GM21526 (cell line): ENCODE measurements around the gene CCDC85A.
A peak's percentile ranks its signal among the peaks of the same experiment; 100 is the strongest.
"Not testable (repeated sequence)": the region's sequence is repeated elsewhere in the genome, so short reads cannot be mapped to it uniquely, and the experiment has no call there.

Experiments
- ATAC-seq: cut with Tn5 transposase; IDR thresholded peaks from one replicate; pipeline ENCODE4 v1.9.1; 2021; ENCODE audit warnings: moderate library complexity; ENCODE audit not compliant: unreplicated experiment, low FRiP score

CCDC85A gene

GRCh38 chr2:56183643-56184499 is at the start of gene CCDC85A:
TSS of gene CCDC85A (plus strand) at chr2:56183990. CDS start at chr2:56184625, 635 bp downstream.
- ATAC-seq, result peak; percentile 94

GRCh38 chr2:56134861-56135260 is 48.9 kb upstream of the CCDC85A start:
- no peak for ATAC-seq

GRCh38 chr2:56142497-56143061 is 41.2 kb upstream of the CCDC85A start:
- not testable (repeated sequence) for ATAC-seq

DNA sequence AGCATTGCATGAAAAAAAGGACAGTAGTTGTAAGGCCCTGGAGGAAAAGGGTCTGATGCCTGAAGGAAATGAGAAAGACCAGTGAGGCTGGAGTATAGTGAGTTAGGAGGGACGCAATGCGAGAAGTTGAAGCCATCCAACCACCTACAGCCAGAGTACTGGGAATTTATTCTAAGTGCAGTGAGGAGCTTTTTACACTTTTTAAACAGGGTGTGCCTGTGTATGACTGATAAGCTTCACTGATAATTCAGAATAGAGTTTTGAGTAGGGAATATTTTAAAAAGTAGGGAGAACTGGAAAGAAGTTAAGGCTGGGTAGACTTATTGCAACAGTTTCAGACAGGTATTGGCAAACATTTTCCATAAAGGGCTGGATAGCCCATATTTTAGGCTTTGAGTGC is 35.9 kb upstream of the CCDC85A start:
- ATAC-seq, result no peak

GRCh38 chr2:56148825-56149224 is 35.0 kb upstream of the CCDC85A start:
- no peak for ATAC-seq

DNA sequence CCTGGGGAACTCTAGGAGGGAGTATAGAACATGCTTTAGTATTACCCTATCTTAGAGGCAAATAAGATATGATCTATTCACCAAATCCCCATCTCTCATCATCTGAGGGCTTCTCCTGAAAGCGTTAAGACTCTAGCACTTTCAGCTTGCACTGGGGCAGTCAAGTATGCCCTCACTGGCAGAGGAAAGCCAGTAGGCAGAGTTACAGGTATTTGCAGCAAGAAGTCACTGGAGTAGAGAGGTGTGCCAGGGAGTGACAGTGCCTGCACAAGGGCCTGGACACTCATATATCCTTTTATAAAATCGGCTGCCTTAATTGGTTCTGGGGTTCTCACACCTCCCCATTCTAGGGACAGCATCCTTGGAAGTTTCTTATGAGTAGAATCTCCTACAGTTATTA is 31.9 kb upstream of the CCDC85A start:
- no peak for ATAC-seq

- ATAC-seq, result no peak
These were observed 28.6 kb upstream of the CCDC85A start for GRCh38 chr2:56155188-56155587.

- not testable (repeated sequence) for ATAC-seq
These were observed 23.9 kb upstream of the CCDC85A start for GRCh38 chr2:56159875-56160274.

DNA sequence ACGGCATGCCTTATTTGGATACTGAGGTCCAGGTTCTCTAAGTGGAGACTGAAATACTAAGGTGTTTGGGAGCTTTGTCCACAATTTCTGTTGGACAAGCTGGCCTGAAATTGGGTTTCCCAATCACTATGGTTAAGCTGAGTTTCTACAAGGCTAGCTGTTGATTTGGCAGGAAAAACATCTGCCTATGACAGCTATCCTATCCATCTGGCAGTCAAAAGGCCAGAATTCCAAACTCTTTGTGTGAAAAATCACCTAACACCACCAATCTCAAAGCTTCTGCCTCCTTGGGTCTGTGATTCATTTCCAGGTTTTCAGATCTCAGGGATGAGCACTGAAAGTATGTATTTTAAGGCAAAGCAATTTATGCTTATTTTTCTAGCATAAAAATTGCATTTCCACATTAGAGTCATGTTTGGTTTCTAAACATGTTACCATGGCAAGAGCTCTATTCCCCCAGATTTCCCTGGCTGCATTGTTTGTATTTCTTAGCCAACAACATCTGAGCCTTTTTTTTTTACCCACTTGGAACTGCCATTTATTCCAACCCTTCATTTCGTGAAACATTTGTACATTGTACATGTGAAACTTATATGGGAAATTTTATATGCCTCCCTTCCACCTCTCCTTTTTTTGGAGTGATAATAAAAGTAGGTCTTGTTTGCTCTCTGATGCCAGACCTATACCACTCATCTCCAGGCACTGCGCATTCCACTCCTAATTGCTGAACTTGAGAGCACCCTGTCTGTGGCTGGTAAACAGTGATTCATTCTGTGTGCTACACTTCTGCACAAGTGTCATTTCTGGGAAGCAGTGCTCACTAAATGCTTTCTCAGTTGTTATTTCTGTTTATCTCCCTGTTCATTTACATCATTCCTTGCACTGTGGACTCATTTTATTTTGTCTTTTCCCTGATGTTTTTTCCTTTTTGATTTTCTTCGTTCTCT is 15.9 kb upstream of the CCDC85A start:
- ATAC-seq, result no peak

DNA sequence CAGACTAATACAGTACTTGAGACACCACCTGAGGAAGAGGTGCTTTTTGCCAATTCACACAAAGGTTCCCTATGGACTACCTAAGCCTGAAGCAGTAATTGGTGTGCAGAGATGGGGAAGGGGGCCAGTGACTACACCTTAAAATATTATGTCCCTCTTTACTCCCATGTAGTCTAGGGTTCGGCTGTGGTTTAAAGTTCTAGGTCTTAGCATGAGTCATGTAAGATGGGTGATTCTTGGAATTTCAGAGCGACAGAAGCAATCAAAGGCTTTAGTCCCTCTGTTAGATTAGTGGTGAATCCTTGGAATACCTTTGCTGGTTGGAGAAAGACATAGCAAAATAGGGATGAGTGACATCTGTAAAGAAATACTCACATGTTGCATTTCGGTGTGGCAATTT is 14.3 kb upstream of the CCDC85A start:
- ATAC-seq, result no peak

GRCh38 chr2:56170504-56170903 is 13.3 kb upstream of the CCDC85A start:
- no peak for ATAC-seq

GRCh38 chr2:56170988-56171387 is 12.8 kb upstream of the CCDC85A start:
- no peak for ATAC-seq

DNA sequence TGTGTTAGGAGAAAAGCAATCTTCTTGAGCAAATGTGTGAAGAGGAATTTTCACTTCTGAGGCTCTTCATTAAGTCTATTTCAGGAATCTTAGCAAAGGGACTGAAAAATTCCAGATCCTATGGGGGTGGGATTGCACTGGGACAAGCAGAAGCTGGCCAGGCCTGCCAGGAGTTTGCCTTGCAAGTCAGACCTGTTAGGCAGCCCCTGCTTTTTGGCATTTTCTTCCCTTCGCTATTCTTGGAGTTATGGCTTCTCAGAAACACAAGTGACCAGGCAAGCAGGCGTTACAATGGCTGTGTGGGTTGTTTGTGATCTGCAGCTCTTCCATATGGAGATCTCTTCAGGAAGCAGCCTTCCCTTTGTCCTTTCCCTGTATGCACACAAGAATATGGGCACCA is 8.0 kb upstream of the CCDC85A start:
- no peak for ATAC-seq

- peak; percentile 65 for ATAC-seq
These were observed 6.2 kb upstream of the CCDC85A start for GRCh38 chr2:56177420-56178220.

DNA sequence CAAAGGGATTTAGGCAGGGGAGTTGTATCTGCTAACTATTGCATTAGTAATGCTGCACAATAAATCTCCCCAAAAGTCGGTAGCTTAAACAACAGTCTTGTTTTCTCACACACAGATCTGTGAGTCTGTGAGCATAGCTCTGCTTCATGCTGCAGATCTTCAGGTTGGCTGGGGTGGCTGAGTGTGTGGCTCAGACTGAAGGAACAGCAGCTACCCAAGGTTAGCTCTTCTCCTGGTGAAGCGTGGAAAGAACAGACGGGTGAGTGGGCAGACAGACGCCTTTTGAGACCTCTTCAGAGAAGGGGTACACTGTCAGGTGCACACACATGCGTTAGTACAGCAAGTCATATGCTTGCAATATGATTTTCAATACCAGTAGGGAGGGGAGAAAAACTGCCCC is 3.9 kb upstream of the CCDC85A start:
- no peak for ATAC-seq

- ATAC-seq, result no peak
These were observed 1.4 kb upstream of the CCDC85A start for GRCh38 chr2:56182420-56182819.

DNA sequence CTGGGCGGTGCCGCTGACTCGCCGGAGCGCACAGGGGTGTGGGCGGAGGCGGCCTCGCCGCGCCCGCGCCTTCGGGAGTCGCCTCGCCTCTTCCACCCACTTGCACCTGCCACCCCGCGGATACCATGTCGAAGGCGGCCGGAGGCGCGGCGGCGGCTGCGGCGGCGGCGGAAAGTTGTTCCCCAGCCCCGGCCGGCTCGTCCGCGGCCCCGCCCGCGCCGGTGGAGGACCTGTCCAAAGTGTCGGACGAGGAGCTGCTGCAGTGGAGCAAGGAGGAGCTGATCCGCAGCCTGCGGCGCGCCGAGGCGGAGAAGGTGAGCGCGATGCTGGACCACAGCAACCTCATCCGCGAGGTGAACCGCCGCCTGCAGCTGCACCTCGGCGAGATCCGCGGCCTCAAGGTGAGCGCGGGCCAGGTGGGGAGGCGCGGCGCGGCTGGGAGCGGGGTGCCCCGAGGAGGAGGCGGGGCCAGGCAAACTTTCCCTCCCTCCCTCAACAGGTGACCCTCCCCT is 766 bp downstream of the CCDC85A start:
- peak; percentile 28 for ATAC-seq

DNA sequence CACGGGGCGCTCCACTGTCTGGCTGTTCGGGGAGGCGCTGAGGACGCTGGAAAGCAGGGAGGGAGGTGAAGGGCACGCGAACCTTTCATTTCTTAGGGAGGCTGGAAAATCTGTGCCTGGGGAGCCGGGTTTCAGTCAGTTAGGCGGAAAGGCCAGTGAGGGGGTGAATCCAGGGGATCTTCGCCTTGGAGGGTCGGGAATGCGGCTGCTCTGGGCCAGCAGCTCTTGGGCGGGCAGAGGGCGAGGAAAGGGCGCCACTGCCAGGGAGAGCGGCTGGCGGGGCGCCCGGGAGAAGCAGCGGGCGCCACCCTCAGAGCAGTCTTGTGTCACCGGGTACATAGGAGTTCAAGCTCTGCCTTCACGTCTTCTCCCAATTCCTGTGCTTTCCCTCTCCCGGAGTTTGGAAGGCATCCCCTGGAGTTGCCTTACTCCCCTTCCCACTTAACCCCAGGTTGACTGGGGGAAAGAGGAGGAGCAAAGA is 1.4 kb downstream of the CCDC85A start:
- ATAC-seq, result no peak

- ATAC-seq, result no peak
These were observed 1.8 kb downstream of the CCDC85A start for GRCh38 chr2:56185582-56186046.

DNA sequence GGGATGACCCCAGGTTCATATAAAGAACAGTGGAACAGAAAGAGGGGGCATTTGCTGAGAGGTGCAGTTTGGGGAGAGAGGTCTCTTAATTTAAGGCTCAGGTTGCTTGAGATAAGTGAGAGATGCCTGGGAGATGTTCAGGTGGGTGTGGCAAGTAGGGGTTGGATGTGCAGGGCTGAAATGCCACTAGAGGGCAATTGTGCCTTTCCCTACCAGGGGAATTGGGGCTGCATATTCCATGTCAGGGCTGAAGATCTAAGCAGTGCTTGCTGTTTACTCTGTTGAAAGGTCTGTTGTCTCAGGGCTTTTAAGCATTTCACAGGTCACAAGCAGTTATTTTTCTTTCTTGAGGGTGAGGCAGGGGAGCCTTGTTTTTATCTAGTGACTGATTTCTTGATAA is 7.8 kb downstream of the CCDC85A start:
- ATAC-seq, result no peak
